SK-N-SH treated with all-trans-retinoic acid at 6 μM for 48 hours (cell line): ENCODE results near the gene KCTD18.

Experiments
- ATAC-seq: fragments of 200-7000 bp; cut with Tn5 transposase; 3 replicates; pipeline ENCODE4 v1.9.1; 2020; ENCODE audit warnings: mild to moderate bottlenecking, moderate library complexity
- ARNTL ChIP-seq: fragments of 450-650 bp; formaldehyde crosslinking; IDR thresholded peaks from 2 replicates; pipeline ENCODE4 v1.5.0; 2020; ENCODE audit warnings: low read depth, mild to moderate bottlenecking, moderate library complexity, borderline replicate concordance
- BACH2 ChIP-seq: fragments of 250-450 bp; sonication (Bioruptor Pico); IDR thresholded peaks from 2 replicates; pipeline ENCODE4 v1.9.0; 2021; ENCODE audit warnings: mild to moderate bottlenecking, borderline replicate concordance
- CREB5 ChIP-seq: fragments of 250-450 bp; sonication (Bioruptor Pico); IDR thresholded peaks from 2 replicates; pipeline ENCODE4 v1.5.1; 2020; ENCODE audit warnings: low read depth, mild to moderate bottlenecking, moderate library complexity
- CSDC2 ChIP-seq: fragments of 250-450 bp; sonication (Bioruptor Pico); IDR thresholded peaks from 2 replicates; pipeline ENCODE4 v1.5.0; 2020; ENCODE audit warnings: mild to moderate bottlenecking, moderate library complexity
- ESRRG ChIP-seq: fragments of 250-450 bp; sonication (Bioruptor Pico); IDR thresholded peaks from 2 replicates; pipeline ENCODE4 v1.6.1; 2021; ENCODE audit warnings: mild to moderate bottlenecking
- GLIS3 ChIP-seq: fragments of 250-450 bp; sonication (Bioruptor Pico); IDR thresholded peaks from 2 replicates; pipeline ENCODE4 v1.5.0; 2020; ENCODE audit warnings: mild to moderate bottlenecking, moderate library complexity
- ISL1 ChIP-seq: fragments of 250-450 bp; sonication (Bioruptor Pico); IDR thresholded peaks from 2 replicates; pipeline ENCODE4 v2.1.2; 2022; ENCODE audit warnings: mild to moderate bottlenecking, moderate library complexity
- OSR1 ChIP-seq: fragments of 250-450 bp; sonication (Bioruptor Pico); IDR thresholded peaks from 2 replicates; pipeline ENCODE4 v1.8.0; 2022; ENCODE audit warnings: moderate library complexity, mild to moderate bottlenecking, inconsistent platforms
- PATZ1 ChIP-seq: fragments of 250-450 bp; sonication (Bioruptor Pico); IDR thresholded peaks from 2 replicates; pipeline ENCODE4 v1.8.0; 2020; ENCODE audit warnings: mild to moderate bottlenecking, moderate library complexity, borderline replicate concordance
- POU6F1 ChIP-seq: fragments of 250-450 bp; sonication (Bioruptor Pico); IDR thresholded peaks from 2 replicates; pipeline ENCODE4 v1.8.0; 2021; ENCODE audit warnings: low read depth, mild to moderate bottlenecking, moderate library complexity, borderline replicate concordance
- PPARA ChIP-seq: fragments of 250-450 bp; sonication (Bioruptor Pico); IDR thresholded peaks from 2 replicates; pipeline ENCODE4 v1.5.0; 2020; ENCODE audit warnings: mild to moderate bottlenecking, borderline replicate concordance
- RARB ChIP-seq: fragments of 250-450 bp; sonication (Bioruptor Pico); IDR thresholded peaks from 2 replicates; pipeline ENCODE4 v1.8.0; 2021; ENCODE audit warnings: mild to moderate bottlenecking, moderate library complexity
- SNAI2 ChIP-seq: fragments of 250-450 bp; sonication (Bioruptor Pico); IDR thresholded peaks from 2 replicates; pipeline ENCODE4 v1.5.0; 2020; ENCODE audit warnings: mild to moderate bottlenecking, moderate library complexity
- TOX ChIP-seq: fragments of 250-450 bp; sonication (Bioruptor Pico); IDR thresholded peaks from 2 replicates; pipeline ENCODE4 v1.8.0; 2021; ENCODE audit warnings: mild to moderate bottlenecking, moderate library complexity, borderline replicate concordance
- ZC3H10 ChIP-seq: fragments of 250-450 bp; sonication (Bioruptor Pico); IDR thresholded peaks from 2 replicates; pipeline ENCODE4 v1.5.1; 2021; ENCODE audit warnings: mild to moderate bottlenecking, moderate library complexity
- ZFP3 ChIP-seq: fragments of 250-450 bp; sonication (Bioruptor Pico); IDR thresholded peaks from 2 replicates; pipeline ENCODE4 v1.5.0; 2020; ENCODE audit warnings: mild to moderate bottlenecking, moderate library complexity
- ZFP30 ChIP-seq: fragments of 450-650 bp; formaldehyde crosslinking; IDR thresholded peaks from 2 replicates; pipeline ENCODE4 v1.5.0; 2022; ENCODE audit warnings: mild to moderate bottlenecking, moderate library complexity
- ZNF565 ChIP-seq: fragments of 450-650 bp; formaldehyde crosslinking; conservative IDR thresholded peaks from 2 replicates; pipeline ENCODE4 v1.5.0; 2020; ENCODE audit warnings: low read depth, mild to moderate bottlenecking, moderate library complexity
- ZNF70 ChIP-seq: fragments of 450-650 bp; formaldehyde crosslinking; IDR thresholded peaks from 2 replicates; pipeline ENCODE4 v1.5.0; 2020; ENCODE audit warnings: mild to moderate bottlenecking, moderate library complexity
- ZNF8 ChIP-seq: fragments of 450-650 bp; formaldehyde crosslinking; IDR thresholded peaks from 2 replicates; pipeline ENCODE4 v1.5.0; 2020; ENCODE audit warnings: mild to moderate bottlenecking, moderate library complexity
- TF ChIP-seq, protein P1 (sequence below): fragments of 250-450 bp; sonication (Bioruptor Pico); IDR thresholded peaks from 2 replicates; pipeline ENCODE4 v1.5.1; 2021; ENCODE audit warnings: mild to moderate bottlenecking, moderate library complexity
- TF ChIP-seq, protein P2 (sequence below): fragments of 250-450 bp; sonication (Bioruptor Pico); IDR thresholded peaks from 2 replicates; pipeline ENCODE4 v1.5.0; 2020; ENCODE audit warnings: mild to moderate bottlenecking, moderate library complexity

Gene KCTD18

GRCh38 chr2:200525882-200526651, 16.2 kb upstream of the KCTD18 start, which contains the start of gene SGO2:
TSS of gene SGO2 (plus strand) at chr2:200526207. CDS start at chr2:200532976, 6,769 bp downstream.
- TF ChIP-seq GLIS3 (CRISPR knock-in tag) (no peak), ZNF70 (CRISPR knock-in tag) (no peak), TOX (CRISPR knock-in tag) (no peak), ZFP3 (CRISPR knock-in tag) (no peak), CSDC2 (no peak), CREB5 (CRISPR knock-in tag) (no peak), ESRRG (CRISPR knock-in tag) (no peak), ZC3H10 (CRISPR knock-in tag) (no peak), OSR1 (CRISPR knock-in tag) (no peak), ISL1 (CRISPR knock-in tag) (no peak), POU6F1 (CRISPR knock-in tag) (no peak), ZNF565 (CRISPR knock-in tag) (no peak), RARB (no peak), BACH2 (CRISPR knock-in tag) (no peak)
- TF ChIP-seq, protein P1, sequence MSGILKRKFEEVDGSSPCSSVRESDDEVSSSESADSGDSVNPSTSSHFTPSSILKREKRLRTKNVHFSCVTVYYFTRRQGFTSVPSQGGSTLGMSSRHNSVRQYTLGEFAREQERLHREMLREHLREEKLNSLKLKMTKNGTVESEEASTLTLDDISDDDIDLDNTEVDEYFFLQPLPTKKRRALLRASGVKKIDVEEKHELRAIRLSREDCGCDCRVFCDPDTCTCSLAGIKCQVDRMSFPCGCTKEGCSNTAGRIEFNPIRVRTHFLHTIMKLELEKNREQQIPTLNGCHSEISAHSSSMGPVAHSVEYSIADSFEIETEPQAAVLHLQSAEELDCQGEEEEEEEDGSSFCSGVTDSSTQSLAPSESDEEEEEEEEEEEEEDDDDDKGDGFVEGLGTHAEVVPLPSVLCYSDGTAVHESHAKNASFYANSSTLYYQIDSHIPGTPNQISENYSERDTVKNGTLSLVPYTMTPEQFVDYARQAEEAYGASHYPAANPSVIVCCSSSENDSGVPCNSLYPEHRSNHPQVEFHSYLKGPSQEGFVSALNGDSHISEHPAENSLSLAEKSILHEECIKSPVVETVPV (CRISPR knock-in tag) = no peak
- TF ChIP-seq, protein P2, sequence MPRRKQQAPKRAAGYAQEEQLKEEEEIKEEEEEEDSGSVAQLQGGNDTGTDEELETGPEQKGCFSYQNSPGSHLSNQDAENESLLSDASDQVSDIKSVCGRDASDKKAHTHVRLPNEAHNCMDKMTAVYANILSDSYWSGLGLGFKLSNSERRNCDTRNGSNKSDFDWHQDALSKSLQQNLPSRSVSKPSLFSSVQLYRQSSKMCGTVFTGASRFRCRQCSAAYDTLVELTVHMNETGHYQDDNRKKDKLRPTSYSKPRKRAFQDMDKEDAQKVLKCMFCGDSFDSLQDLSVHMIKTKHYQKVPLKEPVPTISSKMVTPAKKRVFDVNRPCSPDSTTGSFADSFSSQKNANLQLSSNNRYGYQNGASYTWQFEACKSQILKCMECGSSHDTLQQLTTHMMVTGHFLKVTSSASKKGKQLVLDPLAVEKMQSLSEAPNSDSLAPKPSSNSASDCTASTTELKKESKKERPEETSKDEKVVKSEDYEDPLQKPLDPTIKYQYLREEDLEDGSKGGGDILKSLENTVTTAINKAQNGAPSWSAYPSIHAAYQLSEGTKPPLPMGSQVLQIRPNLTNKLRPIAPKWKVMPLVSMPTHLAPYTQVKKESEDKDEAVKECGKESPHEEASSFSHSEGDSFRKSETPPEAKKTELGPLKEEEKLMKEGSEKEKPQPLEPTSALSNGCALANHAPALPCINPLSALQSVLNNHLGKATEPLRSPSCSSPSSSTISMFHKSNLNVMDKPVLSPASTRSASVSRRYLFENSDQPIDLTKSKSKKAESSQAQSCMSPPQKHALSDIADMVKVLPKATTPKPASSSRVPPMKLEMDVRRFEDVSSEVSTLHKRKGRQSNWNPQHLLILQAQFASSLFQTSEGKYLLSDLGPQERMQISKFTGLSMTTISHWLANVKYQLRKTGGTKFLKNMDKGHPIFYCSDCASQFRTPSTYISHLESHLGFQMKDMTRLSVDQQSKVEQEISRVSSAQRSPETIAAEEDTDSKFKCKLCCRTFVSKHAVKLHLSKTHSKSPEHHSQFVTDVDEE (CRISPR knock-in tag) = no peak
- ATAC-seq = peak; percentile 100

DNA sequence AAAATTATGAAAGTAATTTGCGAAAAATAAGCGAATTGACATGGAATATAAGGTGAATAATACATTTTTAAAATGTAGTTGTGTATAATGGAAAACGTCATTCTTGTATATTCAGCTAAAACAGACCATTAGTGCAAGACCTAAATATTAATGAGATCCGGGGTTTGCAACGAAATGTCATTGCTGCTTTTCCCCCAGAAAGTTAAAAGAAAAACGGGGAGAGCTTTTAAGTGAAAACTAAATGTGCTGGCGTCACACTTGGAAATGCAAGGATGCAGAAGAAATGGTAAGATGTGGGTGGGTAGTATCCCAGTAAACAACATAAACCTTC, 15.6 kb upstream of the KCTD18 start:
- ATAC-seq = no peak
- TF ChIP-seq ARNTL (CRISPR knock-in tag) (no peak), ZNF565 (CRISPR knock-in tag) (no peak), TOX (CRISPR knock-in tag) (no peak), CSDC2 (no peak), ISL1 (CRISPR knock-in tag) (no peak), ZFP3 (CRISPR knock-in tag) (no peak), CREB5 (CRISPR knock-in tag) (no peak), ZFP30 (no peak), ZC3H10 (CRISPR knock-in tag) (no peak), RARB (no peak), ZNF8 (CRISPR knock-in tag) (no peak), PATZ1 (CRISPR knock-in tag) (no peak), PPARA (no peak), POU6F1 (CRISPR knock-in tag) (no peak), SNAI2 (CRISPR knock-in tag) (no peak)
